IMR-90 (cell line): ENCODE data around the gene SH3GL2.

Source experiments
- BHLHE40 ChIP-seq: fragments of 150-350 bp; IDR thresholded peaks from 2 replicates; pipeline ENCODE4 v1.6.1; 2016; ENCODE audit warnings: mild to moderate bottlenecking, low read depth, low read length
- CEBPB ChIP-seq: IDR thresholded peaks from 2 replicates; pipeline ENCODE4 v1.6.1; 2012; ENCODE audit warnings: low read depth, low read length, improper control_type of control experiment
- CHD1 ChIP-seq: IDR thresholded peaks from 2 replicates; pipeline ENCODE4 v1.6.1; 2012; ENCODE audit warnings: low read depth, low read length, improper control_type of control experiment
- CTCF ChIP-seq: conservative IDR thresholded peaks from 2 replicates; pipeline ENCODE4 v1.5.1; 2012; ENCODE audit warnings: mild to moderate bottlenecking, low read depth, low read length, improper control_type of control experiment
- POLR2A ChIP-seq: IDR thresholded peaks from 2 replicates; pipeline ENCODE4 v1.6.1; 2012; ENCODE audit warnings: mild to moderate bottlenecking, low read depth, low read length
- SMC3 ChIP-seq: fragments of 150-350 bp; IDR thresholded peaks from 2 replicates; pipeline ENCODE4 v1.6.1; 2016; ENCODE audit warnings: low read depth, mild to moderate bottlenecking, antibody characterized with exemption, low read length, moderate library complexity

GRCh38 chr9:17623965-17624364, 45.1 kb downstream of the SH3GL2 start:
- TF ChIP-seq CTCF: no peak
- TF ChIP-seq CEBPB: peak; percentile 58
- TF ChIP-seq BHLHE40: no peak
- TF ChIP-seq POLR2A: no peak
- no peak for TF ChIP-seq SMC3
- no peak for TF ChIP-seq CHD1
